Right lobe of liver (tissue), 4 donors: ENCODE measurements around the gene SZRD1.

Experiments used
- POLR2A ChIP-seq: fragments of 450-650 bp; IDR thresholded peaks from one replicate; pipeline ENCODE4 v1.6.1; 2017; ENCODE audit warnings: antibody characterized with exemption, mild to moderate bottlenecking
- TF ChIP-seq, protein P1 (sequence below), 4 donors: fragments of 200-600 bp in 3 of 4; fragments of 450-650 bp in 1 of 4; IDR thresholded peaks; one replicate each; pipeline versions ENCODE4 v1.5.1 to v1.8.0; 2016 to 2022; ENCODE audit warnings: antibody characterized with exemption in 4 of 4, mild to moderate bottlenecking in 2 of 4
- donor health status: DM: no; HTN: no; CAD: no.
- donor health status: DM: no; HTN: no; CAD: no.
- donor health status: DM: no; HTN: yes; CAD: no.

DNA sequence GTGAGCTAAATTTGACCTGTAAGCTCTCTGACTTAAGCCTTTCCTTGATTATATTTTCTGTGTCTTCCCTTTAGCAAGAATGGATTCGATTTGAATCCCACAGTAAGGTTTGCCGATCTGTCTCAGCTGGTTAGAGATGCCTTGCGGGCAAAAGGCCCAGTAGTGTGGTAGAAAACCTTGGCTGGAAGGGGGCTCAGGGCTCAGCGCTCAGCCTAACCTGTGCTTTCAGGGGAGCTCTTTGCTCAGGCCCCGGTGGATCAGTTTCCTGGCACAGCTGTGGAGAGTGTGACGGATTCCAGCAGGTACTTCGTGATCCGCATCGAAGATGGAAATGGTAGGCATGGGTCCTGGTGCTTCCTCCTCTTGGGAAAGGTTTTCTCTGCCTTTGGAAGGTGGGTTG lies 80.6 kb downstream of the SZRD1 start:
- TF ChIP-seq, protein P1, sequence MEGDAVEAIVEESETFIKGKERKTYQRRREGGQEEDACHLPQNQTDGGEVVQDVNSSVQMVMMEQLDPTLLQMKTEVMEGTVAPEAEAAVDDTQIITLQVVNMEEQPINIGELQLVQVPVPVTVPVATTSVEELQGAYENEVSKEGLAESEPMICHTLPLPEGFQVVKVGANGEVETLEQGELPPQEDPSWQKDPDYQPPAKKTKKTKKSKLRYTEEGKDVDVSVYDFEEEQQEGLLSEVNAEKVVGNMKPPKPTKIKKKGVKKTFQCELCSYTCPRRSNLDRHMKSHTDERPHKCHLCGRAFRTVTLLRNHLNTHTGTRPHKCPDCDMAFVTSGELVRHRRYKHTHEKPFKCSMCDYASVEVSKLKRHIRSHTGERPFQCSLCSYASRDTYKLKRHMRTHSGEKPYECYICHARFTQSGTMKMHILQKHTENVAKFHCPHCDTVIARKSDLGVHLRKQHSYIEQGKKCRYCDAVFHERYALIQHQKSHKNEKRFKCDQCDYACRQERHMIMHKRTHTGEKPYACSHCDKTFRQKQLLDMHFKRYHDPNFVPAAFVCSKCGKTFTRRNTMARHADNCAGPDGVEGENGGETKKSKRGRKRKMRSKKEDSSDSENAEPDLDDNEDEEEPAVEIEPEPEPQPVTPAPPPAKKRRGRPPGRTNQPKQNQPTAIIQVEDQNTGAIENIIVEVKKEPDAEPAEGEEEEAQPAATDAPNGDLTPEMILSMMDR (IDR thresholded peaks at IDR 0.05), result no peak
- TF ChIP-seq POLR2A, result no peak
